HG02970 (cell line): ENCODE measurements around the gene SLC9A8.

Experiments used
- ATAC-seq: cut with Tn5 transposase; IDR thresholded peaks from one replicate; pipeline ENCODE4 v1.9.1; 2021; ENCODE audit warnings: mild to moderate bottlenecking, moderate library complexity, moderate number of reproducible peaks; ENCODE audit not compliant: unreplicated experiment, low FRiP score

SLC9A8 gene

DNA sequence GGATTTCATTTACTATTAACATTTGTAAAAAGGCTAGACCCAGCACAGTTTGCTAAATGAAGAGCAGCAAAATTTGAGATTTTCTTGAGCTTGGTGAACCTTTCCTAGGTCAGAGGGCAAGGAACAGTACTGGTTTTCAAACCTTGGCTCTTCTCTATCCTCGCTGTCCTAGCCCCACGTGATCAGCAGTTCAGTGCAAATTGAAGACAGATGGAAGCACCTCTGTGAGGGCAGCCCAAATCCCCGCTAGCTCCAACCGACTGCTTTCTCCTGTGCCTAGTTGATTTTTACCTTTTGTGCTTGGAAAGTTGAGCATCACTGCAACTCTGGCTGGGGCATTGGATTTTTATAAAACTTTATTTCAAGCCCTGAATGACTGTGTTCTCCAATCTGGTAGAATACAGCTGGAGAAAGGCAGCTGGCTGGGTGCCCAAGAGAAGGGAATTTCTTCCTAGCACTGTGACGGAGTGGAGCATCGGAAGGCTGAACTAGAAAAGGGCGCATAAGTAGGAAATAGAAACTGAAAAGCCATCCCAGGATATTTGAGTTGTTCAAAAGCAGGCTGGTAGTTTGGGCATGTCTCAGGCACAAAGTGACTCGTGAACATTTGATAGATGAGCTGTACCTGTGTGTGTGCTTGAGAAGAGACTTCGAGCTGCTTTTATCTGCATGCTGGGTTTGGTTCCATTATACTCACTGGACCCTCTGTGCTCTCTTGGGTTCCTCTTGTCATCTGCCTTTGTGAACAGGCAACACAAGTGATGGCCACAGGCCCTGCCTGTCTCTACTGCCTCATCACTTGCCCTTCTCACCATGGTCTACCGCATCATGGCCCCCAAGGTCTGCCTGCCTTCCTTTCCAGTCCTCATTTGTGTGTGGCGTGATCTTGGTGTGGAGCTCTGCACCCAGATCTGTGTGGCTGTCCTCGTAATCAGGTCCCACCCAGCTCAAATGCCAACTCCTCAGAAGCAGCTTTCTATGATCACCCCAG is 125.8 kb downstream of the SLC9A8 start:
- ATAC-seq, result no peak

GRCh38 chr20:49941456-49941855 is 128.8 kb downstream of the SLC9A8 start:
- ATAC-seq, result no peak
